ENCODE measurements around the gene RBP4.
"Not testable (repeated sequence)": the region's sequence is repeated elsewhere in the genome, so short reads cannot be mapped to it uniquely, and the experiment has no call there.

The RBP4 gene

DNA sequence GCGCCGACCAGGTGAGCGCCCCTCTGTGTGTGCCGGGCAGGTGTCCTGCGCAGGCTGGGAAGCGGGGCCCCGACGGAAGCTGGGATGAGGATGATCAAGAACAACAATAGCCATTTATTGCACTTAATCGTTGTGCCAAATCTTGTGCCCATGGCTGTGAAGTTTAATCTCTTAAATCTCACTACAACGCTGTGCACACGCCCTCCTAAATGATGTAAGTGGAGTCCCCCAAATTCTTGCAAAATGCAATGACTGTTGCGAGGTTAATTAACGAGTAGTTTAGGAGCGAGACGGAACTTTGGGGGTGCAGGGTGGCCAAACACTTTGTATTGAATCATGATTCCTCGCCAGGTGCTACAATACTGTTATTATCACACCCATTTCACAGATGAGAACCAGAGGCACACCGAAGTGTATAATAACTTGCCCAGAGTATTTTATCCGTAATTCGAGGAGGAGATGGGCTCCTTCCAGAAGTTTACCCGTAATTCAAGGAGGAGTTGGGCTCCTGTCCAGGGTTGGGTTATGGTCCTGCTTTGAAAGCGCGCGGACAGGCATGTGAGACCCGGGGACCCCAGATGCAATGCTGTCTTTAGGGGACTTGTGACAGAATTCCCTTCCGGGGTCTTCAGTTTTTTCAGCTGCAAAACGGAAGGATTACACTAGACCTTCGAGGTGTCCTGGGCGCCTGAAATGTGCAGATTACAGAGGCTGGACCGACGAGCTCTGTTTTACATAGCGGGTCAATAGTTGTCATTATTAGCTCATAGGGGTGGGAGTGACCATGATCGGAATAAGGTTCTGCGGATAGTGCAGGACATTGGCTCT is 33.5 kb downstream of the RBP4 start:
- in situ Hi-C loops (cut with MboI; ENCODE audit: low sequenced_read_pairs), result no loop called here

DNA sequence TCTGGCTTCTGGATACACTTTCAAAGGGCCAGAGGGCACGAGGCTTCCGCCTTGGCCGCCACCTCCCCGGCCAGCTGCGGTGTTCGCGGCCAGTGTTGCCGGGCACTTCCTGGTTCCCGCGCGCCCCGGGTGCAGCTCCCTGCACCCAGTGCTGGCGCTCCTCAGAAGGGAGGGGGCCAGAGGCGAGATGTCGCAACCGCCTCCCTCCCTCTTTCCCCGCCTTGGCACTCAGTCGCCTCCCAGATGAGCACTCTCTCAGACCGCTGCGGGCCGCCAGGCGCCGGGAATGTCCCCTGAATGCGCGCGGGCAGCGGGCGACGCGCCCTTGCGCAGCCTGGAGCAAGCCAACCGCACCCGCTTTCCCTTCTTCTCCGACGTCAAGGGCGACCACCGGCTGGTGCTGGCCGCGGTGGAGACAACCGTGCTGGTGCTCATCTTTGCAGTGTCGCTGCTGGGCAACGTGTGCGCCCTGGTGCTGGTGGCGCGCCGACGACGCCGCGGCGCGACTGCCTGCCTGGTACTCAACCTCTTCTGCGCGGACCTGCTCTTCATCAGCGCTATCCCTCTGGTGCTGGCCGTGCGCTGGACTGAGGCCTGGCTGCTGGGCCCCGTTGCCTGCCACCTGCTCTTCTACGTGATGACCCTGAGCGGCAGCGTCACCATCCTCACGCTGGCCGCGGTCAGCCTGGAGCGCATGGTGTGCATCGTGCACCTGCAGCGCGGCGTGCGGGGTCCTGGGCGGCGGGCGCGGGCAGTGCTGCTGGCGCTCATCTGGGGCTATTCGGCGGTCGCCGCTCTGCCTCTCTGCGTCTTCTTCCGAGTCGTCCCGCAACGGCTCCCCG is 34.4 kb downstream of the RBP4 start, which contains the start of gene FFAR4:
Gene FFAR4 (plus strand): TSS at position 231 of the 842 bp plus-strand sequence. CDS start 56 bp downstream, at position 287.
- in situ Hi-C loops (cut with MboI; ENCODE audit: low sequenced_read_pairs), result no loop called here

GRCh38 chr10:93565446-93565845 is 35.6 kb downstream of the RBP4 start:
- in situ Hi-C loops (cut with MboI; ENCODE audit: low sequenced_read_pairs), result no loop called here

GRCh38 chr10:93560541-93560940 is 40.5 kb downstream of the RBP4 start:
- in situ Hi-C loops (cut with MboI; ENCODE audit: low sequenced_read_pairs), result no loop called here

DNA sequence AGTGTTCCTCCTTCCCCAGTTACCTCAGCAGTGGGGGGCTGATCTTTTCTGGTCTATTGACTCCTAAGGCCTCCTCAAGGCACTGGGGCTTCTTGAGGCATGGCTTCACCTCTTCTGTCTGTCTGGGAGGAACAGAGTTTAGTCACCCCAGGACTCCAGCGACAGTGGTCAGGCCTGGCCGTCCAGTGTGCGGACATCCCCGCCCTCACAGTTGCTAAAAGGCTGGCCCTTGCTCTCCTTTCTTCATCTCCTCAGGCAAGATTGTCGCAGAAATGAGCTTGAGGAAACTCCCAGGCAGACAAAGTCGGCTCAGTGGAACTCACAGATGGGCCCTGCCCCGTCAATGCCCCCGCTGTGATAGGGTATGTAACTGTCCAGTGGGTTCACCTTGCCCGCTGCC is 41.5 kb downstream of the RBP4 start:
- in situ Hi-C loops (cut with MboI; ENCODE audit: low sequenced_read_pairs), result loop anchor here (10.0 kb wide), 1 partner anchor 105 kb away; no protein-coding TSS in a partner anchor

DNA sequence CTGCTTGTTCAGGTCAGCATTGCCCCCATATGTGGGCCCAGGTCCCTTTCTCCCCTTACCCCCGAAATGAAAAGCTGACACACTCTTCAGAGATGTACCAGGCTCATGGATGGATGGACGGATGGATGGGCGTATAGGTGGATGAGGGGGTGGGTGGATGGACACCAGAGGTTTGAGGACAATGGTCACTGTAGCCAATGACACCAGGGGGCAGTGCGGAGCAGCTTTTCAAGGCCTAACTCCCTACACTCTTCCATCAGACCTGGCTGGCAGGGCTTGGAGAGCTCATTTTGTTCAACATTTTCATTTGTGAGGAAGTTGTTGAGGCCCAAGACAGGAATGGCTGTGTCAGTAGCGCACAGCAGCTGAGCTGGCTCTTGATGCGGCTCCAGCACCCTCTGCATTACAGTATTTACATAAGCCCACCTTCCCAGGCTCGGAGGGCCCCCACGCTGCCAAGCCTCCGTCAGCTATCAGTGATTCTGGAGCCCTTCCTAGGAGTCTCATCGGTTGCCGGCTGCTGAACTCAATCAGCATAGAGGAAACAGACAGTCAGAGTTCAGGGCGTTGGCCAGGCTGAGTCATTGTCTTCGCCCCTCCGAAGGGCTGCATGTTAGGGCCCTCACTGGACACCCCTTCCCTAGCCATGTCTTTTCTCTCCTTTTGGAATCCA is 46.1 kb downstream of the RBP4 start:
- in situ Hi-C loops (cut with MboI; ENCODE audit: low sequenced_read_pairs), result loop anchor here (10.0 kb wide), 1 partner anchor 110 kb away; no protein-coding TSS in a partner anchor

GRCh38 chr10:93554316-93554663 is 46.7 kb downstream of the RBP4 start:
- in situ Hi-C loops (cut with MboI; ENCODE audit: low sequenced_read_pairs), result loop anchor here (10.0 kb wide), 1 partner anchor 111 kb away; no protein-coding TSS in a partner anchor

GRCh38 chr10:93553482-93554315 is 47.3 kb downstream of the RBP4 start:
- in situ Hi-C loops (cut with MboI; ENCODE audit: low sequenced_read_pairs), result loop anchor here (10.0 kb wide), 1 partner anchor 111 kb away; no protein-coding TSS in a partner anchor

DNA sequence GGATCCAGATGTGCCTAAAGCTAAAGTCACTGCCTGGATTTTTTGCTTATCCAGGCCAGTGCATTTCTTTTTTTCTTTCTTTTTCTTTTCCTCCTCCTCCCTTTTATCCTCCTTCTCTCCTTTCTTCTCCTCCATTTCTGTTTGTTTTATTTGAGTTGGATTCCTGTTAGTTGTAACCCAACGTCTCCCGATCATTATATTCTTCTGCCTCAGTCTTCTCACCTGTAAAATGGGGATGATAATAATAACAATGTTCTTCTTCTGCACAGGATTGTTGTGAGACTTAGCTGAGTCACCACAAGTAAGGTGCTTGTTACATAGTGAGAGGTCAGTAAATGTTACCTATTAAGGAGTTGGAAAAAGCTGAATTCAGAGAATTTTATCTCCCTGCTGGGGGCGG is 48.3 kb downstream of the RBP4 start:
- in situ Hi-C loops (cut with MboI; ENCODE audit: low sequenced_read_pairs), result loop anchor here (10.0 kb wide), 1 partner anchor 112 kb away; no protein-coding TSS in a partner anchor

- in situ Hi-C loops (cut with MboI; ENCODE audit: low sequenced_read_pairs), result loop anchor here (10.0 kb wide), 1 partner anchor 114 kb away; no protein-coding TSS in a partner anchor
Measured at GRCh38 chr10:93550606-93551005, 50.4 kb downstream of the RBP4 start.

GRCh38 chr10:93548376-93549071 is 52.5 kb downstream of the RBP4 start:
- in situ Hi-C loops (cut with MboI; ENCODE audit: low sequenced_read_pairs), result no loop called here

DNA sequence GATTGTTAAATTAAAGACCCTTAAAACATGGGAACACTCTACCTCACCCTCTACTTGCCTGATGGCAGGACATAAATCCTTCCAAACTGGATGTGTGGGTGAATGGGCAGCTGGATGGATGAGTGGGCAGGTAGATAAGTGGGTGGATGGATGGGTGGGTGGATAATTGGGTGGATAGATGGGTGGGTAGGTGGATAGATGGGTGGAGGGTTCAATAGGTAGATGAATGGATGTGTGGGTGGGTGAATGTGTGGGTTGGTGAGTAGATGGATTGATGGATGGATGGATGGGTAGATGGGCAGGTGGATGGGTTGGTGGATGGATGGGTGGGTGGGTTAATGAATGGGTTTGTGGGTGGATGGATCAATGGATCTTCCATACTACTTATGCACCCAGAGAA is 53.5 kb downstream of the RBP4 start:
- in situ Hi-C loops (cut with MboI; ENCODE audit: low sequenced_read_pairs), result no loop called here

DNA sequence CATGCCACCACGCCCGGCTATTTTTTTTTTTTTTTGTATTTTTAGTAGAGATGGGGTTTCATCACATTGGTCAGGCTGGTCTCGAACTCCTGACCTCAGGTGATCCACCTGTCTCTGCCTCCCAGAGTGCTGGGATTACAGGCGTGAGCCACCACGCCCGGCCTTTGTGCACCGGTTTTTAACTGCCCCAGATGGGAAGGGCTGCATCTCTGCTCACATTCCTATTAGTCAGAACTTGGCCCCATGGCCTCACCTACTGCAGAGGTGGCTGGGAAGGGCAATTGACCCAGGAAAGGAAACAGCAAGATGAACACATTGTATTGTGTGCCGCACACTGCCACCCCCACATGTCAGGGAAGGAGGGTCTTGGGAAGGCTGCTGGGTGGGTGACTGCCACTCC is 54.0 kb downstream of the RBP4 start:
- in situ Hi-C loops (cut with MboI; ENCODE audit: low sequenced_read_pairs), result not testable (repeated sequence)

- in situ Hi-C loops (cut with MboI; ENCODE audit: low sequenced_read_pairs), result no loop called here
Measured at GRCh38 chr10:93542358-93542791, 58.7 kb downstream of the RBP4 start.
